BLaER1 (cell line): ENCODE data around the gene FIBCD1.
A peak's percentile ranks its signal among the peaks of the same experiment; 100 is the strongest.

Experiments used
- H3K27ac ChIP-seq: shearing (Covaris generic); formaldehyde crosslinking; 2 replicates; pipeline ENCODE4 v1.8.1; 2022
- H3K27me3 ChIP-seq: shearing (Covaris generic); formaldehyde crosslinking; 2 replicates; pipeline ENCODE4 v1.8.1; 2022
- H3K36me3 ChIP-seq: shearing (Covaris generic); formaldehyde crosslinking; 2 replicates; pipeline ENCODE4 v1.8.1; 2022
- H3K4me1 ChIP-seq: shearing (Covaris generic); formaldehyde crosslinking; 2 replicates; pipeline ENCODE4 v1.8.1; 2022
- H3K4me2 ChIP-seq: shearing (Covaris generic); formaldehyde crosslinking; 2 replicates; pipeline ENCODE4 v1.8.1; 2022
- H3K4me3 ChIP-seq: shearing (Covaris generic); formaldehyde crosslinking; 2 replicates; pipeline ENCODE4 v1.8.1; 2022
- H3K9ac ChIP-seq: shearing (Covaris generic); formaldehyde crosslinking; 2 replicates; pipeline ENCODE4 v1.8.1; 2022
- H3K9me3 ChIP-seq: shearing (Covaris generic); formaldehyde crosslinking; 2 replicates; pipeline ENCODE4 v1.8.1; 2022
- H4K20me1 ChIP-seq: shearing (Covaris generic); formaldehyde crosslinking; 2 replicates; pipeline ENCODE4 v1.8.1; 2022
- Cebpa-rat ChIP-seq: shearing (Covaris generic); IDR thresholded peaks from 2 replicates; pipeline ENCODE4 v1.8.1; 2022

FIBCD1 gene

DNA sequence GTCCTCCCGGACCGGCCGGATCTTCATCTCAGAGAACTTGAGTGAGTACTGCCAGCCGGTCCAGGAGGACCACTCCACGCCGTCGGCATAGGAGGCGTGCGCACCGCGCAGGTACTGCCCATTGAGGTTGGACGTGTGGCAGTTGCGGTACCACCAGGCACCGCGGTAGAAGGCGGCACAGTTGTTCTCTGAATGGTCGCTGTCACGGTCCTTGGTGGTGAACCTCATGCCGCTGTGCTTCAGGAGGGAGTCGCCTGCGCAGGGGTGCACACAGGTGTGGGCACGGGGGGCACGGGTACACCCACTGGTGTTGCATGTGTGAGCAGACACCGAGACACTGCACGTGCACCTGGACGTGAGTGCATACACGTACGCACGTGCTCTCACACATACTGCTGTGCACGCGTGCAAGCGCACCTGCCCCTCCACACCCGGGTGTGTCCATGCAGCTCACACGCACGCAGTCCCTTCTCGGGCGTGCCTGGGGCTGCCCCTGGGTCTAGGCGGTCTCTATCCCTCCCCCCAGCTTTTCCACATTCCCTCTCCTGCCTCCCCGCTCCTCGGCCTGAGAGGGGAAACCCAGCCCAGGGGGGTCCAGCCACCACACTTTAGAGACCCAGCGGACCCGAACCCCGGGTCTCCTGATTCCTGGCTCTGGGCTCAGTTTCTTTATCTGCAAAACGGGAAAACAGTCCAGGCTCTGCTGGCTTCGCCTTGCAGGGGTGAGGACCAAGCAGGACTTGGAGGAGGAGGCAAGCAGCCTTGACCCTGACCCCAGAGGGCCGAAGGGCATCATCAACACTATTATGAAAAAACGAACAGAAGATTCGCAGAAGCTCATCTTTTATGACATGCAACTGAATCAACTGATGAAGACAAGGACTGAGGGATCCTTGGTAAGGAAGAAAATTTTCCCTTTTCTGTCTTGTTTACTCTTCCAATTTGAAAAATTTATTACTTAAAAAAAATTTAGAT lies 34.7 kb downstream of the FIBCD1 start:
- Histone ChIP-seq H4K20me1 (no peaks in the 10 kb centered on the region), H3K4me2 (no peak overlapping the region), H3K4me1 (peaks cover 36% of the 10 kb centered on the region), H3K27me3 (no peaks in the 10 kb centered on the region), H3K4me3 (no peak overlapping the region), H3K9ac (no peak overlapping the region), H3K9me3 (no peaks in the 10 kb centered on the region), H3K36me3 (no peaks in the 10 kb centered on the region), H3K27ac (no peak overlapping the region)
- no peak for TF ChIP-seq Cebpa-rat

DNA sequence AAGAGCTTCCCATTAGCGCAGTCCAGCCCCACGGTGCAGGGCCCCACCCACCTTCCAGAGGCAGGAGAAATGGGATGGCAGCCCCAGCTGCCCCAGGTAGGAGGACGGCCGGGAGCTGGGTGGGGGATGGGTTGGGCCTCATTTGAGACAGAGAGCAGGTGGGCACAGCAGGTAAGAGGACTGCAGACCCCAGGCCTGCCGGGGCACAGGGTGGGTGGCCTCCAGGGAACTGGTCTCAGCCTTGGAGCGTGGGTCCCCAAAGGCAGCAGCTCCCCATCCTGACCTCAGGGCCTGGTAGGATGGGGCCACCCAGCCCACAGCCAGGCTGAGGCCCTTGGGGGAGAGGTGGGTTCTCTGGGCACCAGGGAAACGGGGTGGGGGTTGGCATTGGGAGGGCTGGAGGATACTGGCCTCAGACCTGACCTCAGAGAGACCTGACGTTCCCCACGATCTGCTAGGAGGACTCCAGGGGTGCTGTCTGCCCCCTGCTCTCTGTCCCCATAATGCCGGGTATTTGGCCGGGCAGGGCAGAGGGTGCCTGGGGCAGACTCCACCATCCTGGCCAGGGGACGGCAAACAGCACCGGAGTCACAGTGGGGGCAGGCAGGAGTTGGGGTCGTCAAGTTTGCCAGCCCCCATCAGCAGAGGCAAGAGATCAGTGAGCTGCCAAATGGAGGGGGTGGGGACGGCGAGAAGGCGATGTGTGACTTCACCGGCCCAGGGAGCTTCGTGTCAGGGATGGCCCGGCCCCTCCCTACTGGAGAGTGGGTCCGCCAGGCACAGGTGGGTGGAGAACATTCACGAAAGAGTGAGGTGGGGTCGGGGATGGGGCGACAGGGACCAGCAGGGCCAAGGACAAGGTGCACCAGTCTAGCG lies 35.6 kb downstream of the FIBCD1 start:
- H3K9ac ChIP-seq, result no peak overlapping the region
- H3K9me3 ChIP-seq, result no peaks in the 10 kb centered on the region
- no peak overlapping the region for H3K4me2 ChIP-seq
- no peak overlapping the region for H3K4me3 ChIP-seq
- H3K36me3 ChIP-seq, result no peaks in the 10 kb centered on the region
- no peak overlapping the region for H3K27ac ChIP-seq
- TF ChIP-seq Cebpa-rat, result no peak
- no peaks in the 10 kb centered on the region for H3K27me3 ChIP-seq
- peaks cover 34% of the 10 kb centered on the region for H3K4me1 ChIP-seq
- no peaks in the 10 kb centered on the region for H4K20me1 ChIP-seq

DNA sequence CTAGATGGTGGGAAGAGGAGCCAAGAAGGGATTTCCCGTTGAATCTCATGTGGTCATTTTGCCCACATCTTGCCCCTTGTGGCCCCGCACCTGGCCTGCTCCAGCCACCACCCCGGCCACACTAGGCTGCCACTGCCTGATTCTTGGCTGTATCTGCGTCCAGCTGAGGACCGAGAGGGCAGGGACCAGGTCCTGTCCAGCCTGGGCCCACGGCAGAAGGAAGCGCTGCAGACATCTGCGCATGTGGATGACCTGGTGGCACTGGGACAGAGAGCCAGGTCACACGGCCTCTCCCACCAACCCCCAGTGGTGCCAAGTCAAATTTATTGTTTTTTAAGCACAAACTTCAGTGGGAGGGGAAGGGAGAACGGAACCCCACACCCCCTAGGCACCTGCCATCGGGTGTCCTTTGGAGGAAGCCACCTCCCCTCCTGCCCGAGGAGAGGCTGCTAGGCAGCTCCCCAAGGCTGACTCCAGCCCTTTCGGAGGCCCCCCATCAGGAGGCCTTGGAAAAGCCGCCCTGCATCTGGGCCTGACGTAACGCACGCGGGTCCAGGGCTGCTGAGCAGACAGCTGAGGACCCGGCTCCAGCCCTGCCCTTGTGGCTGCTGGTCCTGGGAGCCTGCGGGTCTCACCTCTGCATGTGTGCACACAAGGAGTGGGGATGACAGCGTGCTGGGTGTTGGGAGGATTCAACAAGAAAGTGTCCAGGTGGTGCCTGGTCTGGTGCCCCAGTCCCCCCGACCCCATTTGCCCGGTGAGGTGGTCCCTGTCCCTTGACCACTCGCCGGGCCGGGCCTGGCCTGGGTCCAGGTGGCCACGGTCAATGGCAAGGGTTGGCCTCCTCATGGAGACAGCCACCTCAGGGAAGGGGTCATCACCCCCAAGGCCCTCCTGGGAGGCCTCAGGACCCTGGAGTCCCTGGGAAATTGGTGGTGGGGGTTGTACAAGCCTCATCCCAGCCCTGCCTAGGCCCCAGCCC lies 36.6 kb downstream of the FIBCD1 start:
- Histone ChIP-seq H3K9me3 (no peaks in the 10 kb centered on the region), H3K4me2 (peak overlapping the region; percentile 48), H3K27ac (no peak overlapping the region), H3K9ac (no peak overlapping the region), H4K20me1 (no peaks in the 10 kb centered on the region), H3K27me3 (no peaks in the 10 kb centered on the region), H3K4me3 (no peak overlapping the region), H3K4me1 (peaks cover 35% of the 10 kb centered on the region), H3K36me3 (no peaks in the 10 kb centered on the region)
- TF ChIP-seq Cebpa-rat, result no peak

DNA sequence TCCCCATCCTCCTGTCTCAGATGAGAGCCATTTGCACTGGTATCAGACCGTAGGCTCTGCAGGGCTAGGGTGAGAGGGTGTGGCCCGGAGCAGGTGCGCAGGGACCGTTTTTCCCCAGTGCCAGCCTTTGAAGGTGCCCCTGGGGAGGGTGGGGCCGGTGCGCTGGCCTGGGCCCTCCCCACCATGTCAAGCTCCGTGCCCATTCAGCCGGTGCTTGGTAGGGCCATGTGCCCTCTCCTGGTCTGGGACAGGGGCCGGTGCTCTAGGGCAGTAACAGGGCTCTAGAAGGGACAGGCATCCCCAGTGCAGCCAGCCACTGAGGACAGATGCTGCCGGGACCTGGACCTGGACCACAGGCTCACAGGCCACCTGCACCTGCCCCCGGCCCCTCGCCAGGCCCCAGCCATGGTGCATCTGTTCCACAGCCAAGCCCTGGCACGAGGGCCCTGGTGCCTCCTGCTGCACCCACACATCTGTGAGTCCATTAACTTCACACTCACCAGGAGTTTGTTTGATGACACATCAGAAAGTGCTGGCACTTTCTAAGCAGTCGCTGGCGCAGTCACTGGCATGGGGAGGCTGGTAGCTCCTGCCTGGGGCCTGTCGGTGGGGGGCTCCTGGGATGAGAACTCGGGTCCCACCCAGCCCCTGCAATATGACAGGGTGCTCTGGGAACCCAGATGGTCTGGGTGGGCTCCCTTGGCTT lies 37.4 kb downstream of the FIBCD1 start:
- no peaks in the 10 kb centered on the region for H3K9me3 ChIP-seq
- H3K4me3 ChIP-seq, result no peak overlapping the region
- H3K9ac ChIP-seq, result no peak overlapping the region
- H3K27me3 ChIP-seq, result no peaks in the 10 kb centered on the region
- H3K27ac ChIP-seq, result no peak overlapping the region
- no peaks in the 10 kb centered on the region for H3K36me3 ChIP-seq
- H3K4me1 ChIP-seq, result peaks cover 35% of the 10 kb centered on the region
- H3K4me2 ChIP-seq, result peak overlapping the region; percentile 48
- no peaks in the 10 kb centered on the region for H4K20me1 ChIP-seq
- no peak for TF ChIP-seq Cebpa-rat

DNA sequence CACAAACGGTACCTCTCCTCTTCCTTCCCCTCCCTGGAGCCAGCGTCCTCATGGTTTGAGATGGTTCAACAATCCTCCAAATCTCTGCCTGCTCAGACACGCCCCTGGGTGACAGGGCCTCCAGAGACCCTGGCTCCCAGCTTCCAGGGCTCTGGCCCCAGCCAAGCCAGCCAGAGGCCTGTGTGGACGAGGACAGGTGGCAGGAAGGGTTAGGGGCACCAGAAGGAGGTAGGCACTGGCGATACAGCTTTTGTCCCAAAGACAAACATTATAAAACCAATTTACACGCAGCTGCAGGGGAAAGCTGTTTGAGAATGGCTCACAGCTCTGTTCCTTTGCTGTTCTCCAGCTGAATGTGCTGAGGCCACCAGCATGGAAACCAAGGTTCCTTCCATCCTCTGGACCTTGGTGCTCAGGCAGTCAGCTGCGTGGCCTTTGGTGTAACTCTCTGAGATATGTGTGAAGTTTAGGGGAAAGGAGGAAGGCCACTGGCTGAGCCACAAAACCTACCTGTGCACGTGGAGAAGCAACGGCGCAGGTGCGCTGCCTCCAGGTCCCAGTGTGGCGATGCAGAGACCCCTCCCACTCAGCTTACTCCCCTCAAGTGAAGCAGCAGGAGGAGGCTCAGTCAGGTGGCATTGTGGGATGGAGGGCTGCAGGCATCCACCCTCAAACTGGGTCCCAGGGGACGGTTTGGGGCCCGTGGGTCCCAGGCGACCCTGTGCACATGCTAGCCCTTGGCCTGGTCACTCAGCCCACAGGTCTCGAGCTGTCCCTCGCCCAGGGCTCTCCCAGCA lies 38.1 kb downstream of the FIBCD1 start:
- Histone ChIP-seq H3K27me3 (no peaks in the 10 kb centered on the region), H3K36me3 (no peaks in the 10 kb centered on the region), H4K20me1 (peaks cover 3% of the 10 kb centered on the region; the same call in 1 of the 2 replicates), H3K9ac (0 out of 2 replicates have a peak overlapping the region, but pooled peaks have one; percentile 10), H3K27ac (no peak overlapping the region), H3K9me3 (no peaks in the 10 kb centered on the region), H3K4me3 (no peak overlapping the region), H3K4me2 (peak overlapping the region; percentile 48), H3K4me1 (peaks cover 40% of the 10 kb centered on the region)
- TF ChIP-seq Cebpa-rat, result no peak

DNA sequence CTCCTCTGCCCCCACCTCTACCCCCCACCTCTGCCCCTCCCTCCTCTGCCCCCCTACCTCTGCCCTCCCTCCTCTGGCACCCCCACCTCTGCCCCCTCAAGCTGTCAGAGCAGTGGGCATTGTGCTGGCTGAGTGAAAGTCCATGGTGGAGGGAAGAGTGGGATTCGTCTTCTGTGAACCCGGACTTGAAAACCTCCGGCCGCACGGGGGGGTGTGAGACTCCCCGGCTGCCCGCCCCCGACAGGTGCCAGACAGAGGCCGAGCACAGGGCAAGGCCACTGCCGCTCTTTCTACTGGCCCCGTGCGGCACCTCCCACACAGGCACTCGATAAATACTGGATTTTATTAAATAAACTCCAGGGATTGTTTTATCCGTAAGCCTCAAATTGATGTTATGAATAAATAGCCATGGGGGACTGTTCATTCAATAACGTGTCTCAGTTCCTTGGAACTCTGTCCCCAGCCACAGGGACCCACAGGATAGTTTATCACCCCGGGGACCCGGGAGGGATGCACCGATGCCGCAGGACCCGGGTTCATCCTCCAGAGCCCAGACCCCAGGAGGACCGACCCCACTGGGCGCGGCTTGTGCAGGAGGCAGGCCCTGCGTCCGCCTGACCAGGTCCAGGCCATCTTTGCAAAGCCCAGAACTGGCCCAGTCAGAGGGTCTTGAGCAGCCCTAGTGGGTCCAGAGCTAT lies 39.8 kb downstream of the FIBCD1 start:
- no peak overlapping the region for H3K4me3 ChIP-seq
- no peak overlapping the region for H3K4me2 ChIP-seq
- no peaks in the 10 kb centered on the region for H3K27me3 ChIP-seq
- no peak overlapping the region for H3K27ac ChIP-seq
- H4K20me1 ChIP-seq, result peaks cover 15% of the 10 kb centered on the region; the same call in 1 of the 2 replicates
- H3K9ac ChIP-seq, result no peak overlapping the region
- H3K9me3 ChIP-seq, result no peaks in the 10 kb centered on the region
- no peaks in the 10 kb centered on the region for H3K36me3 ChIP-seq
- TF ChIP-seq Cebpa-rat, result no peak
- peaks cover 57% of the 10 kb centered on the region for H3K4me1 ChIP-seq

DNA sequence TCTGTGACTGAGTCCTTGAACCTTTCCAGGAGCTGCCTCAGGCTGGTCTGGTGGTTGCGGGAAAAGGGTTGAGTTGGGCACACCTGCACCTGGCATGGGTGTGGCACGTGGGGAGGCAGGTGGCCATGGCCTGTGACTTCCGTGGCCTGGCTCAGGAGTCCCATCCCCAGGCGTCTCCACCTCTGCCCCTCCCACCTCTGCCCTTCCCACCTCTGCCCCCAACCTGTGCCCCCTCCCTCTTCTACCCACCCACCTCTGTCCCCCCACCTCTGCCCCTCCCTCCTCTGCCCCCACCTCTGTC lies 40.5 kb downstream of the FIBCD1 start:
- TF ChIP-seq Cebpa-rat, result no peak
- no peaks in the 10 kb centered on the region for H3K27me3 ChIP-seq
- H3K9me3 ChIP-seq, result no peaks in the 10 kb centered on the region

More for the DNA sequence above, 40.5 kb downstream of the FIBCD1 start:
- H3K4me1 ChIP-seq, result peaks cover 64% of the 10 kb centered on the region
- peaks cover 22% of the 10 kb centered on the region; the same call in 1 of the 2 replicates for H4K20me1 ChIP-seq
- no peak overlapping the region for H3K27ac ChIP-seq
- H3K36me3 ChIP-seq, result no peaks in the 10 kb centered on the region
- H3K4me3 ChIP-seq, result no peak overlapping the region
- H3K9ac ChIP-seq, result no peak overlapping the region
- H3K4me2 ChIP-seq, result 0 out of 2 replicates have a peak overlapping the region, but pooled peaks have one; percentile 9
